ENCODE results near the gene RHOV.
A peak's percentile ranks its signal among the peaks of the same experiment; 100 is the strongest.

Gene RHOV

DNA sequence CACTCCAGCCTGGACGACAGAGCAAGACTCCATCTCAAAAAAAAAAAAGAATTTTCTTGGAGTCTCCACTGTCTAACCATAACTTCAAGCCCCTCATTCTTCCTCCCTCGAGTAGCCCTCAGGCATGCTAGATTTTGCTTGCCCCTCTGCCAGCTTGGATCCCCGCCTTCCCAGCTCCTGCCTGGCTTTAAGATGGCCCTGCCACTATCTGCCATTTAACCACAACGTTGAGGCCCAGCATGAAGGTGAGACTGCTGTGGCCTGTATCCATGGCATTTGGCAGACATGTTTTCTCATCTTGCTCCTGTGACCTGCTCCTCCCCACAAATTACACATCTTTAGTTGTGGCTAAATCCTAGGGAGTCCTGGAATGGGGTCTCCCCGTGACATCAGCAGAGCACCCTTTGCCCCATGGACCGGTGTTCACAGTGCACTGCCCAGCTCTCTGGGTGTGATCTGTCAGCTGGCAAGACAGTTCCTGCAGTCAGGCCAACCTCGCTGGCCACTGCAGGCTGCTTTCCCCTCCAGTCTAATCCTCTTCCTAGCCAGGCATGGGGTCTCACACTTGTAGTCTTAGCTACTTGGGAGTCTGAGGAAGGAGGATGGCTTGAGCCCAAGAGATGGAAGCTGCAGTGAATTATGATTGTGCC, 30.6 kb upstream of the RHOV start:
- DNase-seq (ENCODE audit: low read depth) = no peak

DNA sequence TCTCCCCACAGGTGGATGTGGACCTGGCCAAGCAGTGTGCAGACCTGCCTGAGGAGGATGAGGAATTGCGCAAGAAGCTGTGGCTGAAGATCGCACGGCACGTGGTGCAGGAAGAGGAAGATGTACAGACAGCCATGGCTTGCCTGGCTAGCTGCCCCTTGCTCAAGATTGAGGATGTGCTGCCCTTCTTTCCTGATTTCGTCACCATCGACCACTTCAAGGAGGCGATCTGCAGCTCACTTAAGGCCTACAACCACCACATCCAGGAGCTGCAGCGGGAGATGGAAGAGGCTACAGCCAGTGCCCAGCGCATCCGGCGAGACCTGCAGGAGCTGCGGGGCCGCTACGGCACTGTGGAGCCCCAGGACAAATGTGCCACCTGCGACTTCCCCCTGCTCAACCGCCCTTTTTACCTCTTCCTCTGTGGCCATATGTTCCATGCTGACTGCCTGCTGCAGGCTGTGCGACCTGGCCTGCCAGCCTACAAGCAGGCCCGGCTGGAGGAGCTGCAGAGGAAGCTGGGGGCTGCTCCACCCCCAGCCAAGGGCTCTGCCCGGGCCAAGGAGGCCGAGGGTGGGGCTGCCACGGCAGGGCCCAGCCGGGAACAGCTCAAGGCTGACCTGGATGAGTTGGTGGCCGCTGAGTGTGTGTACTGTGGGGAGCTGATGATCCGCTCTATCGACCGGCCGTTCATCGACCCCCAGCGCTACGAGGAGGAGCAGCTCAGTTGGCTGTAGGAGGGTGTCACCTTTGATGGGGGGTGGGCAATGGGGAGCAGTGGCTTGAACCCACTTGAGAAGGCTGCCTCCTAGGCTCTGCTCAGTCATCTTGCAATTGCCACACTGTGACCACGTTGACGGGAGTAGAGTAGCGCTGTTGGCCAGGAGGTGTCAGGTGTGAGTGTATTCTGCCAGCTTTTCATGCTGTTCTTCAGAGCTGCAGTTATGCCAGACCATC, 28.8 kb upstream of the RHOV start:
- no peak for DNase-seq (ENCODE audit: low read depth)

DNA sequence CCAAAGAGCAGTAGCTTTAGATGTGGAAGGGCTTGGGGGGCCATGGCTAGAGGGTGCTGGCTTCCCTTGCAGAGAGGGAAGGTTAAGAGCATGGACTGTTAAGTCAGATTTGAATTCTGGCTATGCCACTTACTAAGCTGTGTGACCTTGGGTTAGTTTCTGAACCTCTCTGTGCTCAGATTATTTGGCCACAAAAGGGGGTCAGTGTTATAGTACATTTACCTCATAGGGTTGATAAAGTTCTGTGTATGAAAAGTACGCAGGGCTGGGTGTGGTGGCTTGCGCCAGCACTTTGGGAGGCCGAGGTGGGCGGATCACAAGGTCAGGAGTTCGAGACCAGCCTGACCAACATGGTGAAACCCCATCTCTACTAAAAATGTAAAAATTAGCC, 27.0 kb upstream of the RHOV start:
- no peak for DNase-seq (ENCODE audit: low read depth)

DNA sequence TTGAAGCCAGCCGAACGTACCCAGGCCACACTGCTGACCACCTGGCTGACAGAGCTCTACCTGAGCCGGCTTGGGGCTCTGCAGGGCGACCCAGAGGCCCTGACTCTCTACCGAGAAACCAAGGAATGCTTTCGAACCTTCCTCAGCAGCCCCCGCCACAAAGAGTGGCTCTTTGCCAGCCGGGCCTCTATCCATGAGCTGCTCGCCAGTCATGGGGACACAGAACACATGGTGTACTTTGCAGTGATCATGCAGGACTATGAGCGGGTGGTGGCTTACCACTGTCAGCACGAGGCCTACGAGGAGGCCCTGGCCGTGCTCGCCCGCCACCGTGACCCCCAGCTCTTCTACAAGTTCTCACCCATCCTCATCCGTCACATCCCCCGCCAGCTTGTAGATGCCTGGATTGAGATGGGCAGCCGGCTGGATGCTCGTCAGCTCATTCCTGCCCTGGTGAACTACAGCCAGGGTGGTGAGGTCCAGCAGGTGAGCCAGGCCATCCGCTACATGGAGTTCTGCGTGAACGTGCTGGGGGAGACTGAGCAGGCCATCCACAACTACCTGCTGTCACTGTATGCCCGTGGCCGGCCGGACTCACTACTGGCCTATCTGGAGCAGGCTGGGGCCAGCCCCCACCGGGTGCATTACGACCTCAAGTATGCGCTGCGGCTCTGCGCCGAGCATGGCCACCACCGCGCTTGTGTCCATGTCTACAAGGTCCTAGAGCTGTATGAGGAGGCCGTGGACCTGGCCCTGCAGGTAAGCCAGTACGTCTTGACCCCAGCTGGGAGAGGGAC, 26.4 kb upstream of the RHOV start:
- no peak for DNase-seq (ENCODE audit: low read depth)

DNA sequence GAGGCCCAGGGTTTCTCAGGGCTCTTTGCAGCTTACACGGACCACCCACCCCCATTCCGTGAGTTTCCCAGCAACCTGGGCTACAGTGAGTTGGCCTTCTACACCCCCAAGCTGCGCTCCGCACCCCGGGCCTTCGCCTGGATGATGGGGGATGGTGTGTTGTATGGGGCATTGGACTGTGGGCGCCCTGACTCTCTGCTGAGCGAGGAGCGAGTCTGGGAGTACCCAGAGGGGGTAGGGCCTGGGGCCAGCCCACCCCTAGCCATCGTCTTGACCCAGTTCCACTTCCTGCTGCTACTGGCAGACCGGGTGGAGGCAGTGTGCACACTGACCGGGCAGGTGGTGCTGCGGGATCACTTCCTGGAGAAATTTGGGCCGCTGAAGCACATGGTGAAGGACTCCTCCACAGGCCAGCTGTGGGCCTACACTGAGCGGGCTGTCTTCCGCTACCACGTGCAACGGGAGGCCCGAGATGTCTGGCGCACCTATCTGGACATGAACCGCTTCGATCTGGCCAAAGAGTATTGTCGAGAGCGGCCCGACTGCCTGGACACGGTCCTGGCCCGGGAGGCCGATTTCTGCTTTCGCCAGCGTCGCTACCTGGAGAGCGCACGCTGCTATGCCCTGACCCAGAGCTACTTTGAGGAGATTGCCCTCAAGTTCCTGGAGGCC, 25.6 kb upstream of the RHOV start:
- DNase-seq (ENCODE audit: low read depth) = no peak

DNA sequence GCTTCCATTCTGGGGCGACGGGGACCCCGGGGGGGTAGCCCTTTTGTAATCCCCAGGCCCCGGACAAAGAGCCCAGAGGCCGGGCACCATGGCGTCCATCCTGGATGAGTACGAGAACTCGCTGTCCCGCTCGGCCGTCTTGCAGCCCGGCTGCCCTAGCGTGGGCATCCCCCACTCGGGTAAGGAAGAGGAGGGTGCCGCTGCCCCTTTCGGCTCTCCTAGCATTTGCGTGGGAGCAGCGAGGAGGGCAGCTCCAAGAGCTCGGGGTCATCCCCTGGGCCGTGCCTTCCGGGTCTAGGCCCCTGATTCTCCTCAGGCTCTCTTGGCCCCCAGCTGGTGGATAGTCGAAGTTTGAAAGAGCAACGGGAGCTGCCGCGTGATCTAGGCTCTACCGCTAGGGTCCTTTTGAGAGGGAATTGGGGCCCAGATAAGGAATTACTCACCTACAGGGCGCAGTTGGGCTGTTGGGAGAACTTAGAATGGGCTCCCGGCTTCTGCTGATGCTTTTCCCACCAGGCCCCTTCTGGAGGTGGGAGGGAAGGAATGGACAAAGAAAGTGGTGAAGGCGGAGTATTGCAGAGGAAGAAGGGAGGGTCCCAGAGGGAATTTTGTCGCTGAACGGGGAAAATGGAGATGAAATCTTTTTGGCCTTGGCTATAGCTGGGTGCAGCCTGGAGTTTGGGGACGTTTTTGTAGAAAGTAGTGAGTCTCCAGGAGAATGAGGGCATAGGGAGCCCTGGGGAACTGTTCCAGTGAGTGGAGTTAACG, 20.8 kb upstream of the RHOV start:
- DNase-seq (ENCODE audit: low read depth) = peak; percentile 65

DNA sequence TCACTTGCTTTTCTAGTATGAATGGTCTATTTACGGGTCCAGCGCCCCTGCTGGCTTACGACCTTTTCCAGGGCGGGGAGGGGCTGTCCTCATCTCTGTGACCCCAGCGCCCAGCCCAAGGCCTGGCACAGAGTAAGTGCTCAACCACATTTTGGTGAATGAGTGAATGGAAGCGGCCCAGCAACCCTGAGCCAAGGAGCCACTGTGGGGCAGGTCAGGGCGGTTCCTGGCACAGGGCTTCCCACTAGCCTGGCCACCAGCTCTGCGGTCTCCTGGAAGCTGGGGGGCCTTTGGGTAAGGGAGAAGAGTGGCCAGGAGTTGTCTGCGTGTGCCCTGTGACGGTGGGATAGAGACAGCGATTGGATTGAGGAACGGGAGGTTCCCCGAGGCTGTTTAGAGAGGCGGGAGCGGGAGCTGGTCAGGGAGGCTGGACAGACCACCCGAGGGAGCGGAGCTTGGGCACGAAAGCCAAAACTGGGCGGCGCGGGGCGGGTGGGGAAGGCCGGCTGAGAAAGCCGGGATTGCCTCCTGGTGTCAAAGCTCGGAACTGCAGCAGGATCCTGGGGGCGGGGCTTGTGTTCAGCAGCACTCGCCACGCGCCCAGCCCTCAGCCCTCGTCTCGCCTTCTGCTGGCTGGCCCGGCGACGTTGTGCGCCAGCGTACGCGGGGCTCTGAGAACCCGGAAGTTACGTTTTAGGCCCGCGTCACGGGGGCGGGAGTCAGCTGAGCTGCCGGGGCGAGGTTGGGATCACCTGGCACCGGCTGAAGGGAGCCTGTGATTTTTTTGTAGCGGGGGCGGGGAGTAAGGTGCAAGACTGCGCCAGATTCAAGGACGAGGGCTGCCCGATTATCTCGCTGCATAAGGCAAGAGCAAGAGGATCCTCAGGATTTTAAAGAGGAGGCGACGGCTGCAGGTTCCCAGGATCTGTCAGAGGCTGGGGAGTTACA, 20.0 kb upstream of the RHOV start, which contains the start of gene VPS18:
Gene VPS18 (plus strand): TSS at position 718 of the 948 bp plus-strand sequence. CDS start 319 bp downstream, outside the sequence.
- peak; percentile 93 for DNase-seq (ENCODE audit: low read depth)

DNA sequence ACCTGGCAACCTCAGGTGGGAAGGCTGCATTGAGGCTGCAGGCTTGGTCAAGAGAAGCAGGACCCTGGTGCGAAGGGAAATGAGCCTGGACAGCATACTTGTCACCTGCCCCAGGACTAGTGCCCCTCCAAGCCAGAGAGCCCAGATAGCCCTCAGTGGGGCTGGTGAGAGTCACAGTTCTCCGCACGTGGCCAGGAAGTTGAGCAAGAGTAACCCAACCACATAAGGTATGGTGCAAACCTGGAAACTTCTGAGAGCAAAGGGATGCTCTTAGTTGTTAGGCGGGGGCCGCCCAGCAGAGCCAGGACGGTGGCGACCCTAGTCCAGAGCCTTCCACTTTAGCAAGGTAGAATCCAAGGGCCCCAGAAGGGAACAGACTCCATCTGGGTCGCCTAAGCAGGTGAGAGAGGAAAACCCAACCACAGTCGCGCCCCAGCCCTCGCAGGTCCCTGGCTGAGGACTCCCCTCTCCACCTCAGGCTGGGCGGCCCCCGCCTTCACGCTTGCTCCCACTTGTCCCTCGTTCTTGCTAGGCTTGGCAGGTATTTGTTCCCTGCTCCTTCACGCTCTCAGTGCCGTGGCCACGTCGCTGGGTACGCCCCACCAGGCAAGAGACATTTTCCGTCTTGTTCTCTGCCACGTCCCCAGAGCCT, 19.1 kb upstream of the RHOV start:
- DNase-seq (ENCODE audit: low read depth) = no peak

DNA sequence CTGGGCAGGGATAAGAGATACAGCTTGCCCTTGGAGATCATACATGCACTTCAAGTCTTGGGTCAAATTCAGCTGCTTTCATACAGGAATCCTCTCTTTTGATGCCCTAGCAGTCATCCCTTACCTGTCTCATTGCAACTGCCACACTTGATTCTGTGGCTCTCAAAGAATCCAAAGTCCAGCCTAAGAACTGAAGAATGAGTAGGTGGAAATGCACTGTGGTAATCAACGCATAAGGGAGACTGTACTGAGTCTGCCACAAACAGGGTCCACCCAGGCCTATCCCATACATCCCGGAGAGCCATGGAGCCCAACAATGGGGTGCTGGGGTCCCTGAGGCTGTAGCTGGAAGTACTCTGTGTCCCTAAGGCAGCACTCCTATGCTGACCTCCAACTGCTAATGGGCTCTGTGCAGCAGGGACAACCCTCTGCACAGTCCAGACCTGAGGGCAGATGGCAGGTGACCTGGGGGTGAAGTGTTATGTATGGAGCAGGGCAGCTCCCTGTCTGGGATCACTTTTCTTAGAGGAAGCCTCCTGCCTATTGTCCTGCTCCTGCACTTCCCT, 18.5 kb upstream of the RHOV start:
- DNase-seq (ENCODE audit: low read depth) = no peak

DNA sequence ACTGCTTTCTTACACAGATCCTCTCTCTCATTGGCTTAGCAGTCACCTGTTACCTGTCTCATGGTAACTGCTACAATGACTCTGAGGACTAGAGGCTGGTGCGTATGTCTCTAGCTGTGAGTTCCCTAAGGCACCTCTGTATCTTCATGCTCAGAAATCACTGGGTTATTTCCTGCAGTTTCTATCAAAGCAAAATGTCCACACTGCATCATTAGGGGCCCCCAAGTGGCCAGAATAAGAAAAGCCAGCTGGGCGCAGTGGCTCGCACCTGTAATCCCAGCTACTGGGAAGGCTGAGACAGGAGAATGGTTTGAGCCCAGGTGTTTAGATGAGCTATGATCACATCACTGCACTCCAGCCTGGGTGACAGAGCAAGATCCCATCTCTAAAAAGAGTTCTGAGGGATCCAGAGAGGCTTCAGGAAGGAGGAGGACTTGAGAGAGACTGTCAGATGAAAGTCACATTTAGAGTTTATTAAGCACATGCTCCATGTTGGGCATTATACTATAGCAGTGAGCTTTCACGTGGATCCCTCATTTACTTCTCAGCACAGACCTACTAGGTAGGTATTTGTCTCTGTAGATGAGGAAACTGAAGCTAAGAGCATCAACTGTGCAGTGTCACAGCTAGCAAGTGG, 17.9 kb upstream of the RHOV start:
- peak; percentile 22 for DNase-seq (ENCODE audit: low read depth)

DNA sequence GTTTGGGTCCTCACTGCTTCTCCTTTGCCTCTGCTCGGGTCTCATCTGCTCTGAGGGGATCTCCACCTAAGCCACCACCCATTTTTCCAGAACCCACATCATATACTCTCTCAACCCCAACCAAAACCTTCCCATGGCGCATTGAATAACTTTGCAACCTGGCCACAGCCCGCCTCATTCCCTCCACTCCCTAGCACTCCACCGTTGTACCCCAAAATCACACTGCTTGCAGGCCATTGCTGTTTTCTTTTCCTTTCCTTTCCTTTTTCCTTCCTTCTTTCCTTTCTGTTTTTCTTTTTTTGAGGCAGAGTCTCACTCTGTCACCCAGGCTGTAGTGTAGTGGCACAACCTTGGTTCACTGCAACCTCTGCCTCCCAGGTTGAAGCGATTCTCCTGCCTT, 17.1 kb upstream of the RHOV start:
- no peak for DNase-seq (ENCODE audit: low read depth)

DNA sequence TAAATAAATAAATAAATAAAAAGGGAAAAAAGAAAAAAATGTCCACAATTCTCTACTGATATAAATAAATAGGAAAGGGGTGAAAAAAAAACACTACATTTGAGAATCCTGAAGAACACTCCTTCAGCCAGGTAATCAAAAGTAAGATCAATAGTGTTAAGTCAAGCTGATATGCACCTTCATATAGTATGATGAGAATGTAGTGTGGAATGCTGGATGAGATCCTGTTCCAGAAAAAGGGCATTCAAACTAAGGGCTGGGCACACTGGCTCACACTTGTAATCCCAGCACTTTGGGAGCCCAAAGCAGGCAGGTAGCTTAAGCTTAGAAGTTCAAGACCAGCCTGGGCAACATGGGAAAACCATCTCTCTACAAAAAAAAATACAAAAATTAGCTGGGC, 15.1 kb upstream of the RHOV start:
- DNase-seq (ENCODE audit: low read depth) = no peak

DNA sequence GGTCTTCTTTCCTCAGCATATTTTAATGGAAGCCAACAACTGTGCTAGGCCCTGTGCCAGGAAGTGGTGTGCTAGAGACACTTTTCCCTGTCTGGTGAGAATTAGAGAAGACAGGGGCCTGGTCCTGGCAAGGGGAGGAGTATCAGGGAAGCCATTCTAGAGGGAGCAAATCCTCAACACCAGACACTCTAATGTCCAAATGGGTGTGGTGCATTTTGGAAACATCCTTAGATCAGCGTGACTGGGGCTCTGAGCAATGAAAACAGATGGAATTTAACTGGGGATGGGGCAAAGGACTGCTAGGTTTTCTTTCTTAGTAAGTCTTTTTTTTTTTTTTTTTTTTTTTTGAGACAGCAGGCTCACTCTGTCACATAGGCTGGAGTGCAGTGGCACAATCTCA, 12.6 kb upstream of the RHOV start:
- DNase-seq (ENCODE audit: low read depth) = no peak

DNA sequence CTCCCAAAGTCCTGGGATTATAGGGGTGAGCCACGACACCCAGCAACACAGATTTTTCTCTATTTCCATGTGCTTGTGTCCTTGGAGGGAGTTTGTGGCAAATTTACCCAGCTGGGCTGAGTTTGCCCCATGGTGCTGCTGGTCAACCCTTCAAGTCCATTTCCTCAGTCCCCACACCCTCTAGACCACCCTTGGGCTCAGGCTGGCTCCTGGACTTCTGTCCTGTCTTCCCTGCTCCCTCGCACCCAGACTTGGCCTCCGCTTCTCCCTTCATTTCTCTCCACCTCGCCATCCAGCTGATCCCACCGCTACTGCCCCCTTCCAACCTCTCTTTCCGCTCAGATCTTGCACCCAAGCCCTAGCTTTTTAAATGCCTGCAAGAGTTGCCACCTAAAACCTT, 7.3 kb upstream of the RHOV start:
- DNase-seq (ENCODE audit: low read depth) = no peak

DNA sequence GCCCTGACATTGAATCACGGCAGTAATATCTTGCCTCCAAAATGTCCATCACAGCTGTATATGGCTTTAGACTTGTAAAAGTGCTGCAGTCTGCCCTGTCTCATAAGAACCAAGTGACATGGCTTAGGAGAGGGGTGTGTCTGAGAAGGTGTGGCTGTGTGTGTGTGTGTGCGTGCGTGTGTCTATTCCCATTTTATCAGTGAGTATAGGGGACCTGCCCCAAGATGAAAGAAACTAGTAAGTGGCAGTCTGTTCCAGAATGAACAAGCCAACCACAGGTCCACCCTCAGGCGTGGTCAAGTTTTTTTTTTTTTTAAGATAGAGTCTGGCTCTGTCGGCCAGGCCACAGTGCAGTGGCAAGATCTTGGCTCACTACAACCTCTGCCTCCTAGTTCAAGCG, 5.6 kb upstream of the RHOV start:
- no peak for DNase-seq (ENCODE audit: low read depth)

DNA sequence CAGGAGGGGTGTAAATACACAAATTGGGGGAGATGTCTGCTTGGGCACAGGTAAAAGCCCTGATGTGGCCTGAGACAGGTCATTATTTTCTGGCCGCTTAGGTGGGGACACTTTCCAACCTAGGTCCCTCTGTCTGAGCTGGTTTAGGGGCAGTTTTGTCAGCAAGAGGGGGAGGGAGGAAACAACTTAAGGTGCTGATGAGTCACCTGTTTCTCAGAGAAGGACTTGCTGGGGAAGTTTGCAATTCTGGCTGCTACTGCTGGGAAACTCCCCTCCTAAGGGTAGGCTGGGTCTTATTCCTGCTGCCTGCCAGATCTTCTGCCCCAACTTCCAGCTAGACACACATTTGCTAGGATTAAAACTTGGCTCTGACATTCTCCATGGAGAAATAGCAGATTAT, 4.8 kb upstream of the RHOV start:
- no peak for DNase-seq (ENCODE audit: low read depth)

DNA sequence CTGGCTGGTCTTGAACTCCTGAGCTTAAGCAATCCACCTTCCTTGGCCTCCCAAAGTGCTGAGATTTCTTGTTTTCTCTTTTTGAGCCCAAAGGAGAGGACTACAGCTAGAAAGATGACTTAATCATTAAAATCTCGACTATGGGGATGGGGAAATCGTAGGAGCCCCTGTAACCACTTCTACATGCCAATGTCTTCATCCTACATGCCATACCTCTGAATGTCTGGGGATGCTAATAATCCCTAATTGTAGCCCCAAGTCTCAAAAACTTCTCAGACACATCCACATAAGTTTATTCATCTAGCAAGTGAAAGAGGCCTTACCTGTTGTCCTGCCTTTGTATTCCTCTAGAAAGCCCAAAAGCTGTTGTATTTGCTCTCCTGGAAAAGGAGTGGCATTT, 3.7 kb upstream of the RHOV start:
- no peak for DNase-seq (ENCODE audit: low read depth)

DNA sequence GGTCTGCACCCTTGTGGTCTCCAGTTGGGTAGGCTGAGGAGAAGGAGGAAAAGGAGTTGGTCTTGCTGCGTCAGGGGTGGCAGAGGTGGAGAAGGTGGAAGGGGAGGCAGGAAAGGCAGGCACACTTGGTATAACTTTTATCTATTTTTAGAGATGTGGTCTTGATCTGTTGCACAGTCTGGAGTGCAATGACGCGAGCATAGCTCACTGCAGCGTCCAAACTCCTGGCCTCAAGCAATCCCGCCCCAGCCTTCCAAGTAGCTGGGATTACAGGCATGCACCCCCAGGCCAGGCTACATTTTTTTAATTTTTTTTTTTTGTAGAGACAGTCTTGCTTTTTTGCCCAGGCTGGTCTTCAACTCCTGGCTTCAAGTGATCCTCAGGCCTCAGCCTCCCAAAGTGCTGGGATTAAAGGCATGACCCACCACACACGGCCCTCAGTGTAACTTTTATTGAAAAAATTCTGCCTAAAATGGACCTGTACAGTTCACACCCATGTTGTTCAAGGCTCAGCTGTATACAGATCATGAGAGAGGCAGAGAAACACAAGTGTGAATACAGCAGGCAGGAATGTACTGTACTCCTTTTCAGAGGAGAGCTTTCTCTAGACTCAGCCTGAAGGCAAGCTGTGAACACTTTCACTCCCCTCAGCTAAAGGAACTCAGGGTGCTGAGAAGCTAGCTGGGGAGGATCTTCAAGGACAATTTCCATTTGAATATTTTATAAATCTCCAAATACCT, 2.1 kb upstream of the RHOV start:
- DNase-seq (ENCODE audit: low read depth) = no peak
